Cerebellar cortex (tissue), 1 donor: Measurements from ENCODE around the gene ZNF185.

Source experiments
- DNase-seq: peaks from one replicate; pipeline ENCODE4 v3.0.0-alpha.2; 2015; ENCODE audit warnings: low spot score

The ZNF185 gene

GRCh38 chrX:152897222-152898131, at the start of gene ZNF185:
ZNF185 (plus strand) TSS chrX:152898067; CDS start chrX:152914490, 16,423 bp downstream.
- no peak for DNase-seq

- DNase-seq = no peak
Measured at GRCh38 chrX:152850465-152850864, 47.4 kb upstream of the ZNF185 start.

GRCh38 chrX:152853986-152854385, 43.9 kb upstream of the ZNF185 start:
- DNase-seq = no peak

GRCh38 chrX:152861116-152861515, 36.8 kb upstream of the ZNF185 start:
- DNase-seq = no peak

- DNase-seq = no peak
Measured at GRCh38 chrX:152861826-152862225, 36.0 kb upstream of the ZNF185 start.

- DNase-seq = no peak
Measured at GRCh38 chrX:152865232-152865920, 32.5 kb upstream of the ZNF185 start.

- DNase-seq = peak; percentile 46
Measured at GRCh38 chrX:152866386-152866785, 31.5 kb upstream of the ZNF185 start.

- DNase-seq = no peak
Measured at GRCh38 chrX:152869972-152870371, 27.9 kb upstream of the ZNF185 start.

GRCh38 chrX:152871260-152871659, 26.6 kb upstream of the ZNF185 start:
- DNase-seq = no peak

- no peak for DNase-seq
Measured at GRCh38 chrX:152872522-152872921, 25.3 kb upstream of the ZNF185 start.

- no peak for DNase-seq
Measured at GRCh38 chrX:152873361-152873760, 24.5 kb upstream of the ZNF185 start.

GRCh38 chrX:152876931-152877840, 20.7 kb upstream of the ZNF185 start:
- DNase-seq = no peak

- DNase-seq = no peak
Measured at GRCh38 chrX:152878976-152879755, 18.7 kb upstream of the ZNF185 start.

- no peak for DNase-seq
Measured at GRCh38 chrX:152881289-152881688, 16.6 kb upstream of the ZNF185 start.

- no peak for DNase-seq
Measured at GRCh38 chrX:152884171-152884570, 13.7 kb upstream of the ZNF185 start.

- DNase-seq = peak; percentile 33
Measured at GRCh38 chrX:152886716-152887115, 11.2 kb upstream of the ZNF185 start.

- no peak for DNase-seq
Measured at GRCh38 chrX:152892499-152892898, 5.4 kb upstream of the ZNF185 start.

- DNase-seq = no peak
Measured at GRCh38 chrX:152892999-152893891, 4.6 kb upstream of the ZNF185 start.

- DNase-seq = no peak
Measured at GRCh38 chrX:152893980-152894610, 3.8 kb upstream of the ZNF185 start.

GRCh38 chrX:152895121-152895520, 2.7 kb upstream of the ZNF185 start:
- no peak for DNase-seq
